ENCODE measurements around the gene EIF4E1B.
"Not testable (repeated sequence)": the region's sequence is repeated elsewhere in the genome, so short reads cannot be mapped to it uniquely, and the experiment has no call there.

EIF4E1B gene, protein sequence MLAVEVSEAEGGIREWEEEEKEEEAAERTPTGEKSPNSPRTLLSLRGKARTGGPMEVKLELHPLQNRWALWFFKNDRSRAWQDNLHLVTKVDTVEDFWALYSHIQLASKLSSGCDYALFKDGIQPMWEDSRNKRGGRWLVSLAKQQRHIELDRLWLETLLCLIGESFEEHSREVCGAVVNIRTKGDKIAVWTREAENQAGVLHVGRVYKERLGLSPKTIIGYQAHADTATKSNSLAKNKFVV

DNA sequence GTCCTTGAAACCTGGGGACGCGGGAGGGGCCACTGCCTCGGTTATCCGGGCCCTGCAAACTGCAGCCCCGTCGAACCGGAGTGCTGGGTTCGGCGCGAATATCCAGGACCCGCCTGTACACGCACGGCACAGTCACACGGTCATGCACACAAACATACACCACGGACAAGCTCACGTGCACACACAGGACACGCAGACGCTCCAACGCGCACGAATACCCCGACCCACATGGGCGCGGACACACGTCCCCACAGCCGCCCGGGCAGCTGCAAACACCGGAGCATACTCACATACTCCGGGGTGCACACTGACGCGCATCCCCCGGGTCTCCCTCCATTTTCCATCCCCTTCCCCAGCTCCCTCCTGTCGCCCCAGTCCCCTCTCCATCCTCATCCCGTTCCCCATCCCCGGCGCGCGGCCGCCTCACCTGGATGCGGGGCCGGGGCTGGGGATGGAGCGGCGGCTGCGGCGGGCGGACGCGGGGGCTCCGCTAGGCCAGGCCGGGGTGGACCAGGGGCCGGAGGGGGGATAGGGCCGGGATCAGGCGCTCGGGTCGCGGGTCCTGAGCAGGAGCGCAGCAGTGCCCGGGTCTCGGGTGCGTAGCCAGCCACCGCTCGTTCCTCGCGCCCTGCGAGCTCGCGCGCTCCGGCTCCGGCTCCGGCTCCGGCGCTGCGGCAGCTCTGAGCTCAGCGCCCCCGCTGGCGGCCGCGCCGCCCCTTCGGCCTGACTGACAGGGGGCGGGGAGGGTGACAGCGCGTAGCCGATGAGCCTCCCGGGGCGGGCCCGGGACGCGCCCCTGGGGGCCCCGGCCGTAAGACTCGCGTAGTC, at the start of gene EIF4E1B, which contains the start of gene SNCB:
TSS of gene EIF4E1B (plus strand) at position 823 of the 828 bp plus-strand sequence. CDS start 12,113 bp downstream, outside the sequence.
TSS of gene SNCB (minus strand) at position 682 of the 828 bp plus-strand sequence. CDS start 880 bp downstream, outside the sequence.
- WGBS (ENCODE audit: insufficient coverage, insufficient read length): no CpG with 5 or more reads among the region's 94 CpGs
- H3K9me3 ChIP-seq (ENCODE audit: control insufficient read depth, insufficient read depth, low read length): no peaks in the 10 kb centered on the region
- H3K27ac ChIP-seq (ENCODE audit: low read length): no peak within 1 kb of the TSS
- no peaks in the 10 kb centered on the region for H3K4me1 ChIP-seq (ENCODE audit: control insufficient read depth, insufficient read depth, low read length)
- no peaks in the 10 kb centered on the region for H3K36me3 ChIP-seq (ENCODE audit: control insufficient read depth, insufficient read depth, low read length)
- DNase-seq (ENCODE audit: low read depth, low spot score): no peak
- peaks cover 5% of the 10 kb centered on the region; the same call in 1 of the 2 replicates for H3K27me3 ChIP-seq (ENCODE audit: control insufficient read depth, insufficient read depth, low read length)
- H3K4me3 ChIP-seq (ENCODE audit: low read length): peak within 1 kb of the TSS; percentile 51

DNA sequence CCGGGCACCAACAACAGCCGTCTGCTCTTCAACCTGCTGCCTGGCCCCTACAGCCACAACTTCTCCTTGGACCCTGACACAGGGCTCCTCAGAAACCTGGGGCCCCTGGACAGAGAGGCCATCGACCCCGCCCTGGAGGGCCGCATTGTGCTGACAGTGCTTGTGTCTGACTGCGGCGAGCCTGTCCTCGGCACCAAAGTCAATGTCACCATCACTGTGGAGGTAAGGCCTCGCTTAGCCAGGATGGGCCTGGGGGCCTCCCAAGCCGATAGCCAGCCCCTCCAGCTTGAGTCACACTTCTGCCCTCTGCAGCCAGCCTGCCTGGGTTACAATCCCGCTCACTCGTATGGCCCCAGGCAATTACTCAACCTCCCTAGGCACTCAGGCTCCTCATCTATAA, 49.1 kb upstream of the EIF4E1B start:
- no peaks in the 10 kb centered on the region for H3K9me3 ChIP-seq (ENCODE audit: control insufficient read depth, insufficient read depth, low read length)
- no peak for DNase-seq (ENCODE audit: low read depth, low spot score)
- H3K4me3 ChIP-seq (ENCODE audit: low read length): no peak overlapping the region
- H3K36me3 ChIP-seq (ENCODE audit: control insufficient read depth, insufficient read depth, low read length): no peaks in the 10 kb centered on the region
- H3K27me3 ChIP-seq (ENCODE audit: control insufficient read depth, insufficient read depth, low read length): no peaks in the 10 kb centered on the region
- no peaks in the 10 kb centered on the region; the same call in 1 of the 2 replicates for H3K4me1 ChIP-seq (ENCODE audit: control insufficient read depth, insufficient read depth, low read length)
- no CpG with 5 or more reads among the region's 12 CpGs for WGBS (ENCODE audit: insufficient coverage, insufficient read length)
- no peak overlapping the region for H3K27ac ChIP-seq (ENCODE audit: low read length)

DNA sequence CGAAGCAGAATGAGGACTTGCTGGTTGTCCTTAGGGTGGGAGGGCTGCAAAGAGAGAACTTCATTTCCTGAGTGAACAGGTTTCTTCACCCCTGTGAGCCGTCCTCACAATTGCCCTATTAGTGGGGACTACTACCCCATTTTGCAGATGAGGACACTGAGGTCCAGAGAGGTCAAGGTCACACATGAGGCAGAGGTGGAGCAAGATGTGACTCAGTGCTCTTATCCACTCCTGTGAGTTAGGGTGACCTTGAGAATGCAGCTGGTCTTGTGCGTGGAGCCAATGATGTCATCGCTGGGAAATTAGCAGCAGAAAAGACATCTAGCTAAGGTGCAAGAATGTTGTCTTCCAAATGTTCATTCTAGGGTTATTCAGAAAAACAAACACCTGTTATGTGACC, 47.4 kb upstream of the EIF4E1B start:
- H3K4me3 ChIP-seq (ENCODE audit: low read length): no peak overlapping the region
- no peaks in the 10 kb centered on the region for H3K4me1 ChIP-seq (ENCODE audit: control insufficient read depth, insufficient read depth, low read length)
- H3K27me3 ChIP-seq (ENCODE audit: control insufficient read depth, insufficient read depth, low read length): no peaks in the 10 kb centered on the region
- DNase-seq (ENCODE audit: low read depth, low spot score): no peak
- H3K9me3 ChIP-seq (ENCODE audit: control insufficient read depth, insufficient read depth, low read length): no peaks in the 10 kb centered on the region
- no peak overlapping the region for H3K27ac ChIP-seq (ENCODE audit: low read length)
- H3K36me3 ChIP-seq (ENCODE audit: control insufficient read depth, insufficient read depth, low read length): no peaks in the 10 kb centered on the region
- WGBS (ENCODE audit: insufficient coverage, insufficient read length): no CpG with 5 or more reads among the region's 4 CpGs

DNA sequence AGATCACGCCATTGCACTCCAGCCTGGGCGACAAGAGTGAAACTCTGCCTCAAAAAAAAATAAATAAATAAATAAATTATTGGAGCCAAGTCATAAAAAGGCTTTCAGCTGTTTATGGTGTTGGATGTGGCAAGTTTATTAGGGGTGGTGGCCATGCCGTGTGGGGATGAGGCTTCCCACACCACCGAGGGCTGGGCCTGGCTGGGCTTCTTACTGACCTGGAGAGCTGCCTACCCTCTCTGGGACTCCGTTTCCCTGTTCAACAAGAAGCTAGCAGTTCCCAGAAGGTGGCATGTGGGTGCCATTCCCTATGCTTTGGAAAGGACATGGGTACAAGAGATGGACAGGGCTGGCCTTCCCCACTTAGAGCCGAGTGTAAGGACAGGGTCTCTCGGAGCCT, 43.1 kb upstream of the EIF4E1B start:
- no peaks in the 10 kb centered on the region for H3K36me3 ChIP-seq (ENCODE audit: control insufficient read depth, insufficient read depth, low read length)
- no peaks in the 10 kb centered on the region for H3K9me3 ChIP-seq (ENCODE audit: control insufficient read depth, insufficient read depth, low read length)
- H3K4me1 ChIP-seq (ENCODE audit: control insufficient read depth, insufficient read depth, low read length): no peaks in the 10 kb centered on the region
- WGBS (ENCODE audit: insufficient coverage, insufficient read length): no CpG with 5 or more reads among the region's 7 CpGs
- no peak for DNase-seq (ENCODE audit: low read depth, low spot score)
- H3K27ac ChIP-seq (ENCODE audit: low read length): no peak overlapping the region
- H3K4me3 ChIP-seq (ENCODE audit: low read length): no peak overlapping the region
- H3K27me3 ChIP-seq (ENCODE audit: control insufficient read depth, insufficient read depth, low read length): no peaks in the 10 kb centered on the region

DNA sequence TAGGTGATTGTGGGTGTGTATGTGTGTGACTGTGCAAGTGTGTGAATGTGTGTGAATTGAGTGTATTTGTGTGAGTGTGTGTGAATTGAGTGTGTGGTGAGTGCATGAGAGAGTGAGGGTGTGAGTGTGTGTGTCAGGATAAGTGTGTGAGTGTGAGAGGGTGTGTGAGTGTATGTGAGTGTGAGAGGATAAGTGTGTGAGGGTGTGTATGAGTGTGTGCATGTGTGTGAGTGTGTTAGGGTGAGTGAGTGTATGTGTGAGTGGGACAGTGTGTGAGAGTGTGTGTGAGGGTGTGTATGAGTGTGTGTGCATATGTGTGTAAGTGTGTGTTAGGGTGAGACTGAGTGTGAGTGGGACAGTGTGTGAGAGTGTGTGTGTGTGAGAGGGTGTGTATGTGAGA, 42.2 kb upstream of the EIF4E1B start:
- Histone ChIP-seq H3K27me3 (ENCODE audit: control insufficient read depth, insufficient read depth, low read length) (no peaks in the 10 kb centered on the region), H3K4me1 (ENCODE audit: control insufficient read depth, insufficient read depth, low read length) (no peaks in the 10 kb centered on the region), H3K4me3 (ENCODE audit: low read length) (no peak overlapping the region), H3K27ac (ENCODE audit: low read length) (no peak overlapping the region), H3K36me3 (ENCODE audit: control insufficient read depth, insufficient read depth, low read length) (no peaks in the 10 kb centered on the region), H3K9me3 (ENCODE audit: control insufficient read depth, insufficient read depth, low read length) (no peaks in the 10 kb centered on the region)
- no peak for DNase-seq (ENCODE audit: low read depth, low spot score)

DNA sequence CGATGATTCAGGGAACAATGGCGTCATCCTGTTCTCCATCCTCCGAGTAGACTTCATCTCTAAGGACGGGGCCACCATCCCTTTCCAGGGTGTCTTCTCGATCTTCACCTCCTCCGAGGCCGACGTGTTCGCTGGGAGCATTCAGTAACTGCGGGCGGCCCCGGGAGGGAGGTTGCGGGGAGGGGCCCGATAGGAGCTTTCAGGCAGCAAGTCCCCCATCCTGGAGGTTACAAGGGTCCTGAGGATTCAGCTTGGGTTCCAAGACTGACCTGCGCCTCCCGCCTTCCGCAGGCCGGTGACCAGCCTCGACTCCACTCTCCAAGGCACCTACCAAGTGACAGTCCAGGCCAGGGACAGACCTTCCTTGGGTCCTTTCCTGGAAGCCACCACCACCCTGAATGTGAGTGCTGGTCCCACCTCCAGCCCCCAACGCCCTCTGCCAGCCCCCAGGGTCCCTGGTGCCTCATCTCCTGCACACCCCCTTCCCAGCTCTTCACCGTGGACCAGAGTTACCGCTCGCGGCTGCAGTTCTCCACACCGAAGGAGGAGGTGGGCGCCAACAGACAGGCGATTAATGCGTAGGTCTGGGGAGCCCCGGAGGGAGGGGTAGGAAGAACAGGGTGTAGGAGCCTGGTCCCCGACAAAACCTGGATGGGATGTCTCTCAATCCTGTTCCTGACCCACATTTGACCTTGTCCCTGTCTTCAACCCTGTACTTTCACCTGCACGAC, 41.3 kb upstream of the EIF4E1B start:
- no peaks in the 10 kb centered on the region for H3K27me3 ChIP-seq (ENCODE audit: control insufficient read depth, insufficient read depth, low read length)
- WGBS (ENCODE audit: insufficient coverage, insufficient read length): no CpG with 5 or more reads among the region's 31 CpGs
- no peak for DNase-seq (ENCODE audit: low read depth, low spot score)
- no peaks in the 10 kb centered on the region for H3K9me3 ChIP-seq (ENCODE audit: control insufficient read depth, insufficient read depth, low read length)
- no peak overlapping the region for H3K4me3 ChIP-seq (ENCODE audit: low read length)
- no peaks in the 10 kb centered on the region for H3K36me3 ChIP-seq (ENCODE audit: control insufficient read depth, insufficient read depth, low read length)
- no peak overlapping the region for H3K27ac ChIP-seq (ENCODE audit: low read length)
- H3K4me1 ChIP-seq (ENCODE audit: control insufficient read depth, insufficient read depth, low read length): no peaks in the 10 kb centered on the region

DNA sequence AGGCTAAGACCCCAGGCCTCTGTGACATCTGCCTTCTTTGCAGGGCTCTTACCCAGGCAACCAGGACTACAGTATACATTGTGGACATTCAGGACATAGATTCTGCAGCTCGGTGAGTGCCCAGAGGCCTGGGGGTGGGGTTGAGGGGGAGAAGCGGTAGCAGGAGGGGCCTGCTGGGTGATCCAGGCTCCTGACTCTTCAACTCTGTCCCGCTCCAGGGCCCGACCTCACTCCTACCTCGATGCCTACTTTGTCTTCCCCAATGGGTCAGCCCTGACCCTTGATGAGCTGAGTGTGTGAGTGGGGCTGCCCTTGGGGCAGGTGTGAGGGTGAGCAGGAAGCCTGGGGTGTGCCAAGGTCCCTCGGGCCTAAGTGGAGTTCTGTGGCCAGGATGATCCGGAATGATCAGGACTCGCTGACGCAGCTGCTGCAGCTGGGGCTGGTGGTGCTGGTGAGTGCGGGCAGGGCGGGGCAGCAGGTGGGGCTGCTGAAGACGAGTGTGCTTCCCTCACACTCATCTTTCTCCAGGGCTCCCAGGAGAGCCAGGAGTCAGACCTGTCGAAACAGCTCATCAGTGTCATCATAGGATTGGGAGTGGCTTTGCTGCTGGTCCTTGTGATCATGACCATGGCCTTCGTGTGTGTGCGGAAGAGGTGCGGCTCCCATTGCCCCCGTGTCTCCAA, 40.3 kb upstream of the EIF4E1B start:
- no CpG with 5 or more reads among the region's 17 CpGs for WGBS (ENCODE audit: insufficient coverage, insufficient read length)

DNA sequence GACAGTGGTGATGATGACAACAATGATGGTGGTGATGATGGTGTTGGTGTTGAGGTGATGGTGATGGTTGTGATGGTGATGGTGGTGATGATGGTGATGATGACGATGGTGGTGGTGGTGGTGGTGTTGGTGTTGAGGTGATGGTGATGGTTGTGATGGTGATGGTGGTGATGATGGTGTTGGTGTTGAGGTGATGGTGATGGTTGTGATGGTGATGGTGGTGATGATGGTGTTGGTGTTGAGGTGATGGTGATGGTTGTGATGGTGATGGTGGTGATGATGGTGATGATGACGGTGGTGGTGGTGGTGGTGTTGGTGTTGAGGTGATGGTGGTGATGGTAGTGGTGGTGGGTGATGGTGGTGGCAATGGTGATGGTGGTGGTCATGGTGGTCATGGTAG, 38.8 kb upstream of the EIF4E1B start:
- no CpG with 5 or more reads among the region's 2 CpGs for WGBS (ENCODE audit: insufficient coverage, insufficient read length)
- DNase-seq (ENCODE audit: low read depth, low spot score); H3K27me3 ChIP-seq (ENCODE audit: control insufficient read depth, insufficient read depth, low read length); H3K36me3 ChIP-seq (ENCODE audit: control insufficient read depth, insufficient read depth, low read length); H3K27ac ChIP-seq (ENCODE audit: low read length); H3K4me1 ChIP-seq (ENCODE audit: control insufficient read depth, insufficient read depth, low read length); H3K9me3 ChIP-seq (ENCODE audit: control insufficient read depth, insufficient read depth, low read length); H3K4me3 ChIP-seq (ENCODE audit: low read length): not testable (repeated sequence)

More for the DNA sequence above, 40.3 kb upstream of the EIF4E1B start:
- Histone ChIP-seq H3K4me3 (ENCODE audit: low read length) (no peak overlapping the region), H3K27me3 (ENCODE audit: control insufficient read depth, insufficient read depth, low read length) (no peaks in the 10 kb centered on the region), H3K4me1 (ENCODE audit: control insufficient read depth, insufficient read depth, low read length) (no peaks in the 10 kb centered on the region), H3K36me3 (ENCODE audit: control insufficient read depth, insufficient read depth, low read length) (no peaks in the 10 kb centered on the region), H3K9me3 (ENCODE audit: control insufficient read depth, insufficient read depth, low read length) (no peaks in the 10 kb centered on the region), H3K27ac (ENCODE audit: low read length) (no peak overlapping the region)
- DNase-seq (ENCODE audit: low read depth, low spot score): no peak

DNA sequence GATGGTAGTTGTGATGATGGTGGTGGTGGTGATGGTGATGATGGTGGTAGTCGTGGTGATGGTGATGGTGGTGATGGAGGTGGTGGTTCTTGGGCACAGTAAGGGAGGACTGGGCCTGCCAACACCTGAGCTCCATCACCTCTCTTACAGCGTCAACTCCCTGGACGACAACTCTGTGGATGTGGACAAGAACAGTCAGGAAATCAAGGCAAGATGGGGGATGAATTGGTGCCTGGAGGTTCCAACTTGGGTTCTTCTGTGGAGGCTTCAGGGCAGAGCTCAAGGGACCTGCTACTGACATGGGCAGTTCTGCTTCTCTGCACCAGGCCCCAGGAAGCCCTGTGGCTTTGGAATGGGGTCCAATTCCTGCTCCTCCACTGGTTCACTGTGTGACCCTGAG, 37.9 kb upstream of the EIF4E1B start:
- Histone ChIP-seq H3K27ac (ENCODE audit: low read length) (no peak overlapping the region), H3K4me1 (ENCODE audit: control insufficient read depth, insufficient read depth, low read length) (no peaks in the 10 kb centered on the region), H3K4me3 (ENCODE audit: low read length) (no peak overlapping the region), H3K27me3 (ENCODE audit: control insufficient read depth, insufficient read depth, low read length) (no peaks in the 10 kb centered on the region), H3K9me3 (ENCODE audit: control insufficient read depth, insufficient read depth, low read length) (no peaks in the 10 kb centered on the region), H3K36me3 (ENCODE audit: control insufficient read depth, insufficient read depth, low read length) (no peaks in the 10 kb centered on the region)
- no peak for DNase-seq (ENCODE audit: low read depth, low spot score)
- no CpG with 5 or more reads among the region's 3 CpGs for WGBS (ENCODE audit: insufficient coverage, insufficient read length)

DNA sequence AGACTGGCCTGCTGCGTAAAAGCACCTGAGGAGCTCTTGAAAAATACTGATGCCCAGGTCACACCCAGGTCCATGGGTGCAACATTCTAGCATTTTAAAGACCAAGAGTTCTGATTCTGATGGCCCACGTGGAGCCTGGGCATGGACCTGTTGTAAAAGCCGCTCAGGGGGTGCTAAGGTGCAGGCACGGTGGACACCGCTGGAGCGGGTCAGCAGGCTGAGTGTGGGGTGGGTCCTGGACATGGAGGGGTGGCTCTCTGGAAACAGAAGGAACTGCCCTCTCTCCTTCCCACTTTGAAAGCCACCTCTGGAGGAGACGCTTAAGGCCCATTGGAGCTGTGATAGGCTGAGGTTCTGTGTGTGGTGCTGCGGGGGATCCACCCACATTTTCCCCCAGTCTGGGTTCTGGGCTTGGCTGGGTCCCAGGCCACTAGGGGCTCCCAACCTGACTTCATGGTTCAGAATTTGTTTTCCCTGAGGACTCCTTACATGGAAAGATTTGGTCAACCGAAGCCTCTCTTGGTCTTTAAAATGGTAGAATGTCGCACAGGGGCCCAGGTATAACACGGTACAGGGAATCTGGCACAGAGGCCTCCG, 37.1 kb upstream of the EIF4E1B start:
- H3K4me3 ChIP-seq (ENCODE audit: low read length): no peak overlapping the region
- H3K36me3 ChIP-seq (ENCODE audit: control insufficient read depth, insufficient read depth, low read length): no peaks in the 10 kb centered on the region
- no peaks in the 10 kb centered on the region for H3K9me3 ChIP-seq (ENCODE audit: control insufficient read depth, insufficient read depth, low read length)
- no peaks in the 10 kb centered on the region for H3K27me3 ChIP-seq (ENCODE audit: control insufficient read depth, insufficient read depth, low read length)
- no peak overlapping the region for H3K27ac ChIP-seq (ENCODE audit: low read length)
- no peaks in the 10 kb centered on the region for H3K4me1 ChIP-seq (ENCODE audit: control insufficient read depth, insufficient read depth, low read length)
- DNase-seq (ENCODE audit: low read depth, low spot score): no peak
- no CpG with 5 or more reads among the region's 12 CpGs for WGBS (ENCODE audit: insufficient coverage, insufficient read length)
